PFSK-1 (cell line): Measurements from ENCODE around the gene TRAPPC10. TPM values are rescaled to one million over a fixed set of nuclear protein-coding genes. Genes with fewer than 3 reads are reported as not detected.

ENCODE experiments used
- FOXP2 ChIP-seq: optimal IDR thresholded peaks from 2 replicates; pipeline ENCODE3; 2011; ENCODE audit warnings: borderline replicate concordance, control low read depth, inconsistent platforms; ENCODE audit not compliant: insufficient read depth; ENCODE audit errors: extremely low read length, extremely low read depth
- POLR2AphosphoS5 ChIP-seq: IDR thresholded peaks from 2 replicates; pipeline ENCODE4 v1.6.1; 2012; ENCODE audit warnings: low read depth, mild to moderate bottlenecking, control low read depth, low read length, moderate library complexity
- SIN3A ChIP-seq: IDR thresholded peaks from 2 replicates; pipeline ENCODE4 v1.6.1; 2012; ENCODE audit warnings: mild to moderate bottlenecking, low read length, moderate library complexity, borderline replicate concordance; ENCODE audit not compliant: insufficient read depth
- TAF1 ChIP-seq: IDR thresholded peaks from 2 replicates; pipeline ENCODE4 v1.6.1; 2012; ENCODE audit warnings: low read length, control low read depth, borderline replicate concordance; ENCODE audit not compliant: insufficient read depth
- polyA plus RNA-seq: library from polyadenylated mRNA; unstranded; fragments of >200 nt; gene quantifications from one replicate; pipeline ENCODE4 v1.2.1, GENCODE V29; 2012; ENCODE audit warnings: low read depth, missing spikeins; ENCODE audit not compliant: insufficient read length
- TF ChIP-seq, protein P1 (sequence below), 2 experiments: IDR thresholded peaks; 2 replicates each; pipeline versions ENCODE4 v1.6.1 to v1.8.0; 2011 to 2012; ENCODE audit warnings: low read depth in 2 of 2, low read length in 2 of 2, control low read depth in 1 of 2, inconsistent platforms in 1 of 2, mild to moderate bottlenecking in 1 of 2, moderate library complexity in 1 of 2; ENCODE audit not compliant: insufficient read depth in 1 of 2

Gene TRAPPC10, protein sequence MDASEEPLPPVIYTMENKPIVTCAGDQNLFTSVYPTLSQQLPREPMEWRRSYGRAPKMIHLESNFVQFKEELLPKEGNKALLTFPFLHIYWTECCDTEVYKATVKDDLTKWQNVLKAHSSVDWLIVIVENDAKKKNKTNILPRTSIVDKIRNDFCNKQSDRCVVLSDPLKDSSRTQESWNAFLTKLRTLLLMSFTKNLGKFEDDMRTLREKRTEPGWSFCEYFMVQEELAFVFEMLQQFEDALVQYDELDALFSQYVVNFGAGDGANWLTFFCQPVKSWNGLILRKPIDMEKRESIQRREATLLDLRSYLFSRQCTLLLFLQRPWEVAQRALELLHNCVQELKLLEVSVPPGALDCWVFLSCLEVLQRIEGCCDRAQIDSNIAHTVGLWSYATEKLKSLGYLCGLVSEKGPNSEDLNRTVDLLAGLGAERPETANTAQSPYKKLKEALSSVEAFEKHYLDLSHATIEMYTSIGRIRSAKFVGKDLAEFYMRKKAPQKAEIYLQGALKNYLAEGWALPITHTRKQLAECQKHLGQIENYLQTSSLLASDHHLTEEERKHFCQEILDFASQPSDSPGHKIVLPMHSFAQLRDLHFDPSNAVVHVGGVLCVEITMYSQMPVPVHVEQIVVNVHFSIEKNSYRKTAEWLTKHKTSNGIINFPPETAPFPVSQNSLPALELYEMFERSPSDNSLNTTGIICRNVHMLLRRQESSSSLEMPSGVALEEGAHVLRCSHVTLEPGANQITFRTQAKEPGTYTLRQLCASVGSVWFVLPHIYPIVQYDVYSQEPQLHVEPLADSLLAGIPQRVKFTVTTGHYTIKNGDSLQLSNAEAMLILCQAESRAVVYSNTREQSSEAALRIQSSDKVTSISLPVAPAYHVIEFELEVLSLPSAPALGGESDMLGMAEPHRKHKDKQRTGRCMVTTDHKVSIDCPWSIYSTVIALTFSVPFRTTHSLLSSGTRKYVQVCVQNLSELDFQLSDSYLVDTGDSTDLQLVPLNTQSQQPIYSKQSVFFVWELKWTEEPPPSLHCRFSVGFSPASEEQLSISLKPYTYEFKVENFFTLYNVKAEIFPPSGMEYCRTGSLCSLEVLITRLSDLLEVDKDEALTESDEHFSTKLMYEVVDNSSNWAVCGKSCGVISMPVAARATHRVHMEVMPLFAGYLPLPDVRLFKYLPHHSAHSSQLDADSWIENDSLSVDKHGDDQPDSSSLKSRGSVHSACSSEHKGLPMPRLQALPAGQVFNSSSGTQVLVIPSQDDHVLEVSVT
- 28.8 TPM for polyA plus RNA-seq

DNA sequence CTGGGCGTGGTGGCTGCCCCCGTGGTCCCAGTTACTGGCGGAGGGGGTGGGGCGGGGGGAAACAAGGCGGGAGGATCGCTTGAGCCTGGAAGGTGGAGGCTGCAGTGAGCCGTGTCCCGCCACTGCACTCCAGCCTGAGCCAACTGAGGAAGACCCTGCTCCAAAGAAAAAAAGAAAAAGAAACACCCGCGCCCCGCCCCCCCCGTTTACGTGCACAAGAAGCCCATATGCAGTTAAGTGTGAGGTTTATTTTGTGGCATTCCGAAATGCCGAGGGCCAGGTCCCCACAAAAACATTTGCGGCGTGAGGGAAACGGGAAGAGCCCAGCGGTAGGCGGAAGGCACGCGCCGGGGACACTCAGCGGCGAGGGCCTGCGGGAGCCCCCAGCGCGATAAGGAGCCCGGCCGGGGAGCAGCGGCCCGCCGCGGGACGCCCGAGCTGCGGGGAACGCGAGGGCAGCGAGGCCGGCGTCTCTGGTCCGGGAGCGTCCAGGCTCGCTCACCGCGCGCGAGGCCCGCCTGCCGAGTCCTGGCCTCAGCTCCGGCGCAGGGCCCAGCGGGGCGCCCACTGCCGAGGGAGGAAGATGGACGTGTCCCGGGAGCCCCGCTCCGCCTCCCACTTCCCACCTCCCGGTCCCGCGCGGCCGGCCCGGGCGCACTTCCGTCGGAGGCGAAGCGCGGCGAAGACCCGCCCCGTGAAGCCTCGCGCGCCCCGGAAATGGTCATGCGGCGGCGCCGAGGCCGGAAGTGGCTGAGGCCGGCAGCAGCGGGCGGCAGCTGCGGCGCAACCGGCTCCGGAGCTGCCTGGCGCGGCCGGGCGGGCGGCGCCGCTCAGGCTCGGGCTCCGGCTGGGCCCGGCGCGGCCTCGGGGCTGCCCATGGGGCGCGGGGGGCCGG, at the start of gene TRAPPC10:
Gene TRAPPC10, plus strand, starts transcription at position 731 of the 895 bp plus-strand sequence. CDS start 185 bp downstream, outside the sequence.
- TF ChIP-seq FOXP2 (peak; percentile 98), POLR2AphosphoS5 (peak; percentile 79), SIN3A (peak; percentile 33; the same call in 1 of the 2 replicates), TAF1 (peak; percentile 68; the same call in 1 of the 2 replicates)
- TF ChIP-seq, protein P1, sequence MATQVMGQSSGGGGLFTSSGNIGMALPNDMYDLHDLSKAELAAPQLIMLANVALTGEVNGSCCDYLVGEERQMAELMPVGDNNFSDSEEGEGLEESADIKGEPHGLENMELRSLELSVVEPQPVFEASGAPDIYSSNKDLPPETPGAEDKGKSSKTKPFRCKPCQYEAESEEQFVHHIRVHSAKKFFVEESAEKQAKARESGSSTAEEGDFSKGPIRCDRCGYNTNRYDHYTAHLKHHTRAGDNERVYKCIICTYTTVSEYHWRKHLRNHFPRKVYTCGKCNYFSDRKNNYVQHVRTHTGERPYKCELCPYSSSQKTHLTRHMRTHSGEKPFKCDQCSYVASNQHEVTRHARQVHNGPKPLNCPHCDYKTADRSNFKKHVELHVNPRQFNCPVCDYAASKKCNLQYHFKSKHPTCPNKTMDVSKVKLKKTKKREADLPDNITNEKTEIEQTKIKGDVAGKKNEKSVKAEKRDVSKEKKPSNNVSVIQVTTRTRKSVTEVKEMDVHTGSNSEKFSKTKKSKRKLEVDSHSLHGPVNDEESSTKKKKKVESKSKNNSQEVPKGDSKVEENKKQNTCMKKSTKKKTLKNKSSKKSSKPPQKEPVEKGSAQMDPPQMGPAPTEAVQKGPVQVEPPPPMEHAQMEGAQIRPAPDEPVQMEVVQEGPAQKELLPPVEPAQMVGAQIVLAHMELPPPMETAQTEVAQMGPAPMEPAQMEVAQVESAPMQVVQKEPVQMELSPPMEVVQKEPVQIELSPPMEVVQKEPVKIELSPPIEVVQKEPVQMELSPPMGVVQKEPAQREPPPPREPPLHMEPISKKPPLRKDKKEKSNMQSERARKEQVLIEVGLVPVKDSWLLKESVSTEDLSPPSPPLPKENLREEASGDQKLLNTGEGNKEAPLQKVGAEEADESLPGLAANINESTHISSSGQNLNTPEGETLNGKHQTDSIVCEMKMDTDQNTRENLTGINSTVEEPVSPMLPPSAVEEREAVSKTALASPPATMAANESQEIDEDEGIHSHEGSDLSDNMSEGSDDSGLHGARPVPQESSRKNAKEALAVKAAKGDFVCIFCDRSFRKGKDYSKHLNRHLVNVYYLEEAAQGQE (IDR thresholded peaks at IDR 0.05; ENCODE audit: insufficient read depth in 1 of 2, low read depth in 2 of 2, low read length in 2 of 2), result no peak

DNA sequence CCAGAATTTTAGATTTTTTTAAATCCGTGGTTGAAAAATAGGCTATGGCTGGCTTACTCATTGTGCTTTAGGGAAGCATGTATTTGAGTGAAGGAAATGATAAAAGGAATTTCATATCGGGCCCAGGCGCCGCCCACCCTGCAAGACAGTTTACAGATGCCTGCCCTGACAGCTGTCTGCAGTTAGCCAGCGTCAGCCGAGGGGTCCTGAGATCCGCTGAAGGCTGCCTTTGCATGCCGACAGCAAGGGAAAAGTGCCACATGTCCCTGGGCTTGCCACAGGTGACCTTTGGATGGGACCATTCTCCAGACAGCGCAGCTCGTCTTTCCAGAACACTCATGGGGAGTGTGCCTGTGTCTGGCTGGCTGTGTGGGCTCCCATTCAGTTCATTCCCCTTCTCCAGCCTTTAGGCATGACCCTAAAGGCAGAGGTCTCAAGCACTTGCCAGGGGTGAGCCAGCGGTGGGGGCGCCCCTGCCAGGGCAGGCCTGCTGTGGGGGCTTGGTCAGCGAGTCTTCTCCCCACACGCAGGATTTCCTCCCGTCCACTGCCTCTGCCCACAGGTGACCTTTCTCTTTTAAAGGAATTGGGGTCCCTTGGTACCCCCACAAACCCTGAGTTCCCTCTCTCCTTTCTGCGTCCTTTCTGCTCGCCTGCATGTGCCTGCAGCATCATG, 46.1 kb upstream of the TRAPPC10 start:
- TF ChIP-seq FOXP2 (no peak), SIN3A (no peak), TAF1 (no peak), POLR2AphosphoS5 (no peak)
- TF ChIP-seq, protein P1 (IDR thresholded peaks at IDR 0.05; ENCODE audit: insufficient read depth in 1 of 2, low read depth in 2 of 2, low read length in 2 of 2), result no peak

DNA sequence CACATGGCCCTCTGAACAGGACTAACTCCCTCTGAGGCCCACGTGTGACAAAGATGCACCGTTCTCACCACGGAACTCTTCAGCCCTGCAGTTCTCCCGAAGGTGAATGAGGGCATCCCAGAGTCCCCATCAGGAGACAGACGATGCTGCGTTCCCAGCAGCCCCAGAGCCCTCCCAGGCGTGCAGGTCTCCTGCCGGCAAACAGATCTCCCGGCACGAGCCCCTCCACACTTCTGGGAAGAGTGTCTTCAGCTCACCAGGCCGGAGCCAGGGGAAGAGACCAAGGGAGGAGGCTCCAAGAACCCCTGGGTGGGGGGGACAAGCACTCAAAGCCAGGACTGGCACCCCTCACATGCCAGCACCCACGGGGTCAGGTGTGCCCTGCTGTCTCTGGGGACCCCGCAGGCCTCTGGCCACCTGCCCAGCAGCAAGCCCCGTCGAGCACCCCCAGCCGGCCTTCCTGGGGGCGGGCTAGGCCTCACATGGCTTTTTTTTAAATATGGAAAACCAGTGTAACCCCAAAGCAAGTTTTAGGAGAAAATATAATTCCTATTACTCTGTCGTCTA, 45.1 kb upstream of the TRAPPC10 start:
- TF ChIP-seq, protein P1 (IDR thresholded peaks at IDR 0.05; ENCODE audit: insufficient read depth in 1 of 2, low read depth in 2 of 2, low read length in 2 of 2), result no peak
- TF ChIP-seq POLR2AphosphoS5 (no peak), TAF1 (no peak), FOXP2 (no peak), SIN3A (no peak)

DNA sequence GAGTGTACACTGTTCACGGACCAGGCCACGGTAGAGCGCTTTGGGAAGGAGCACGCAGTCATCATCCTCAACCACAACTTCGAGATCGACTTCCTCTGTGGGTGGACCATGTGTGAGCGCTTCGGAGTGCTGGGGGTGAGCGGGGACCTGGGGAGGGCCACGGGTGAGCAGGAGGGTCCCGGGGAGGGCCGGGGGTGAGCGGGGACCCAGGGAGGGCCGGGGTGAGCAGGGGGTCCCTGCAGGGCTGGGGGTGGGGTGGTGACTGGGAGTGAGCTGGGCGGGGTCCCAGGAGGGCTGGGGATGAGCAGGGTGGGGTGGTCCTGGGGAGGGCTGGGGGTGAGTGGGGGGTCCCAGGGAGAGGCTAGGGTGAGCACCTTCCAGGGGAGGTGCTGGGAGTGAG, 44.1 kb upstream of the TRAPPC10 start:
- TF ChIP-seq, protein P1 (IDR thresholded peaks at IDR 0.05; ENCODE audit: insufficient read depth in 1 of 2, low read depth in 2 of 2, low read length in 2 of 2), result no peak
- TF ChIP-seq SIN3A (no peak), FOXP2 (no peak), TAF1 (no peak)
